Body of pancreas (tissue), 4 donors: ENCODE data around the gene ASB2.

Source experiments
- POLR2A ChIP-seq, 3 donors: fragments of 450-650 bp; IDR thresholded peaks; one replicate each; pipeline ENCODE4 v1.6.1; 2016; ENCODE audit warnings: antibody characterized with exemption in 3 of 3, mild to moderate bottlenecking in 2 of 3
- TF ChIP-seq, protein P1 (sequence below), 7 experiments: fragments of 450-650 bp in 4 of 7; fragments of 200-600 bp in 3 of 7; sonication (generic) in 3 of 7; IDR thresholded peaks; one replicate each; pipeline ENCODE4 v1.5.1; 2016 to 2019; ENCODE audit warnings: antibody characterized with exemption in 7 of 7

DNA sequence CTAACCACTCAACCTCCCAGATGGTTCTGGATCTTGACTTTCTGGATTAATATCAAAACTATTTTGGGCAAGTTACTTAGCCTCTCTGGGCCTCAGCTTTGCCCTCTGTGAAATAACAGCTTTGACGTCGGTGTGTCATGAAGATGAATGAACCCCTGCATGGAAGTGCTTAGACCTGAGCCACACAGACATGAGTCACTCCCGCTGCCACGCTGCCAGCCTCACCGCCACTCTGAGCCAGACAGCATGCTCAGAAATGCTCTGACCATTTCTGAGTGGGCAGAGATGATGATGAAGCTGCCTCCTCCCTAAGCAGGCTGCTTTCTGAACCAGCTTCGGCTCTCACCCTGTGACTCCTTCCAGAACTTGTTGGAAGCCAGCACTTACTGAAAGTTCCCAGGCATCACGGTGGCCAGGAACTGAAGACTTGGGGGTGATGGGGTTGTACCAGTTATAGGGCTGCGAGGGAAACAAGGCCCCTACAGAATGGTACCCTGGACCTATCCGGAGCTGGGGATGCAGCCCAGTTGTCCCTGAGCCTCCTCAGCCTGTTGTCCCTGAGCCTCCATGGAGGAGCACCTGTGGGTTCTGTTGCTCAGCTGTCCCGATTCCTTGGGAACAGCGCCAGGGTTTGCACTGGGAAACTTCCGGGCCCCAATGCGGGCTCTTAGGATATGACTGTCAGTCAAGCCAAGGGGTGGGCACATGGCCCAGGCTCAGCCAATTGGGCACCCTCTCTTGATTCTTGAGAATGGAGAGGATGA lies 18.7 kb upstream of the ASB2 start:
- TF ChIP-seq, protein P1, sequence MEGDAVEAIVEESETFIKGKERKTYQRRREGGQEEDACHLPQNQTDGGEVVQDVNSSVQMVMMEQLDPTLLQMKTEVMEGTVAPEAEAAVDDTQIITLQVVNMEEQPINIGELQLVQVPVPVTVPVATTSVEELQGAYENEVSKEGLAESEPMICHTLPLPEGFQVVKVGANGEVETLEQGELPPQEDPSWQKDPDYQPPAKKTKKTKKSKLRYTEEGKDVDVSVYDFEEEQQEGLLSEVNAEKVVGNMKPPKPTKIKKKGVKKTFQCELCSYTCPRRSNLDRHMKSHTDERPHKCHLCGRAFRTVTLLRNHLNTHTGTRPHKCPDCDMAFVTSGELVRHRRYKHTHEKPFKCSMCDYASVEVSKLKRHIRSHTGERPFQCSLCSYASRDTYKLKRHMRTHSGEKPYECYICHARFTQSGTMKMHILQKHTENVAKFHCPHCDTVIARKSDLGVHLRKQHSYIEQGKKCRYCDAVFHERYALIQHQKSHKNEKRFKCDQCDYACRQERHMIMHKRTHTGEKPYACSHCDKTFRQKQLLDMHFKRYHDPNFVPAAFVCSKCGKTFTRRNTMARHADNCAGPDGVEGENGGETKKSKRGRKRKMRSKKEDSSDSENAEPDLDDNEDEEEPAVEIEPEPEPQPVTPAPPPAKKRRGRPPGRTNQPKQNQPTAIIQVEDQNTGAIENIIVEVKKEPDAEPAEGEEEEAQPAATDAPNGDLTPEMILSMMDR (IDR thresholded peaks at IDR 0.05): no peak
- no peak for TF ChIP-seq POLR2A (IDR thresholded peaks at IDR 0.05)
